NCI-H2227 (cell line): Measurements from ENCODE around the gene PSMB7.

Experiments used
- DNase-seq: peaks from one replicate; lab custom pipeline; 2025; ENCODE audit not compliant: unreplicated experiment; lab: John Stamatoyannopoulos, UW

Gene PSMB7

DNA sequence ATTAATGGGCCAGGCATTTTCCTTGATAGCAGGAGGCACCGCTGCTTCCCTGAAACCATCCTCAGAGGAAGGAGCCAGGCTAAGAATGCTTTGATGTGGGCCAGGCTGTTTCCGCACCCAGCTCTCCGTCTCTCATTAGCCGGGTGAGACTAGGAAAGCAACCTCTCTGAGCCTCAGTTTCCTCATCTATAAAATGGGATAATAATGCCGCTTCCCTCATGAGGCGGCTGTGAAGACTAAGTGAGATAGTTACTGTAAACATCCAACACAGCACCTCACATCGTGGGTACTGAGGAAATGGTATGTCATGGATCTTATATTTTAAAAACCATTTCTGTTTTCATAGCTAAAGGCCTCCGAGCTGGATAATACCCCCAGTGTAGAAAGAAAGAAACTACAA, 111.0 kb downstream of the PSMB7 start:
- no peak for DNase-seq

DNA sequence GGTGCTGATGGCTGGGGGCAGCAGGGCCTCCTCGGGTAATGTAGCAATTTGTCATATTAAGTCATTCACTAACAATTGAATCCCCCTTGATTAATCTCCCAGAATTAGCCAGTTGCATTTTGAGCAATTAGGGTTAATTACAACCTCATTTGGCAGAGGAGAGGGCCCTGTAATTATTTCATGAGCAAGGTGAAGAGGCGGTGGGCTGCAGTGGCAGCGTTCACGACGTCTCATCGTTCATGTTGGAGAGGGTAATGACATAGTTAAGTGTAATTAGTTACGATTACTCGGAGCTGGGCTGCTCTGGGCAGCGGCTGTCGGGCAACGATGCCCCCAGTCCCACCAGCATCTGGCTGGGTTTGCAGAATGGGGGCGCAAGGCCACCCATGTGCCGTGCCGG, 111.5 kb downstream of the PSMB7 start:
- DNase-seq: no peak
